Nephron (organoid): ENCODE data around the gene CNTNAP5.

Experiments used
- H3K27ac Mint-ChIP-seq, 3 experiments: 2 replicates each; pipeline ENCODE4 v1.8.0; 2020; ENCODE audit warnings: mixed read lengths in 3 of 3, mild to moderate bottlenecking in 2 of 3, moderate library complexity in 1 of 3
- H3K27me3 Mint-ChIP-seq: 2 replicates; pipeline ENCODE4 v1.8.0; 2021; ENCODE audit warnings: low read depth, mild to moderate bottlenecking, moderate library complexity, mixed read lengths
- H3K36me3 Mint-ChIP-seq: 2 replicates; pipeline ENCODE4 v1.8.0; 2020; ENCODE audit warnings: low read depth, mixed read lengths
- H3K4me1 Mint-ChIP-seq: 2 replicates; pipeline ENCODE4 v1.8.0; 2020; ENCODE audit warnings: mixed read lengths
- H3K4me3 Mint-ChIP-seq, 3 experiments: 2 replicates each; pipeline ENCODE4 v1.8.0; 2020; ENCODE audit warnings: mild to moderate bottlenecking in 3 of 3, mixed read lengths in 3 of 3, moderate library complexity in 2 of 3
- H3K9me3 Mint-ChIP-seq: 2 replicates; pipeline ENCODE4 v1.8.0; 2020; ENCODE audit warnings: mixed read lengths
- CTCF ChIP-seq, 3 experiments: fragments of 200-600 bp; sonication (generic); IDR thresholded peaks; one replicate each; pipeline ENCODE4 v1.5.0; 2021; ENCODE audit warnings: antibody characterized with exemption in 3 of 3; ENCODE audit not compliant: unreplicated experiment in 3 of 3

The CNTNAP5 gene

GRCh38 chr2:124201713-124202112 is 176.6 kb downstream of the CNTNAP5 start:
- no peaks in the 10 kb centered on the region for H3K36me3 Mint-ChIP-seq
- TF ChIP-seq CTCF (IDR thresholded peaks at IDR 0.05; ENCODE audit: unreplicated experiment in 3 of 3): no peak
- peaks cover 3% of the 10 kb centered on the region for H3K9me3 Mint-ChIP-seq
- no peak overlapping the region for H3K4me3 Mint-ChIP-seq
- no peak overlapping the region for H3K27ac Mint-ChIP-seq
- H3K4me1 Mint-ChIP-seq: no peaks in the 10 kb centered on the region
- H3K27me3 Mint-ChIP-seq: no peaks in the 10 kb centered on the region

- TF ChIP-seq CTCF (IDR thresholded peaks at IDR 0.05; ENCODE audit: unreplicated experiment in 3 of 3): no peak
- Mint-ChIP-seq H3K27me3 (no peaks in the 10 kb centered on the region), H3K9me3 (no peaks in the 10 kb centered on the region), H3K4me3 (no peak overlapping the region), H3K36me3 (no peaks in the 10 kb centered on the region), H3K4me1 (no peaks in the 10 kb centered on the region), H3K27ac (no peak overlapping the region)
Measured at GRCh38 chr2:124209441-124209840, 184.4 kb downstream of the CNTNAP5 start.

- no peak overlapping the region for H3K27ac Mint-ChIP-seq
- TF ChIP-seq CTCF (IDR thresholded peaks at IDR 0.05; ENCODE audit: unreplicated experiment in 3 of 3): no peak
- H3K36me3 Mint-ChIP-seq: no peaks in the 10 kb centered on the region
- no peaks in the 10 kb centered on the region for H3K4me1 Mint-ChIP-seq
- H3K27me3 Mint-ChIP-seq: no peaks in the 10 kb centered on the region
- H3K9me3 Mint-ChIP-seq: no peaks in the 10 kb centered on the region
- no peak overlapping the region for H3K4me3 Mint-ChIP-seq
Measured at GRCh38 chr2:124211461-124211860, 186.4 kb downstream of the CNTNAP5 start.

GRCh38 chr2:124213977-124214587 is 189.0 kb downstream of the CNTNAP5 start:
- no peak for TF ChIP-seq CTCF (IDR thresholded peaks at IDR 0.05; ENCODE audit: unreplicated experiment in 3 of 3)
- H3K36me3 Mint-ChIP-seq: no peaks in the 10 kb centered on the region
- H3K27me3 Mint-ChIP-seq: no peaks in the 10 kb centered on the region
- no peak overlapping the region for H3K4me3 Mint-ChIP-seq
- no peaks in the 10 kb centered on the region for H3K9me3 Mint-ChIP-seq
- no peak overlapping the region for H3K27ac Mint-ChIP-seq
- H3K4me1 Mint-ChIP-seq: no peaks in the 10 kb centered on the region

- Mint-ChIP-seq H3K36me3 (no peaks in the 10 kb centered on the region), H3K4me1 (no peaks in the 10 kb centered on the region), H3K27ac (no peak overlapping the region), H3K4me3 (no peak overlapping the region), H3K27me3 (peaks cover 3% of the 10 kb centered on the region), H3K9me3 (no peaks in the 10 kb centered on the region)
- no peak for TF ChIP-seq CTCF (IDR thresholded peaks at IDR 0.05; ENCODE audit: unreplicated experiment in 3 of 3)
Measured at GRCh38 chr2:124246170-124246569, 221.1 kb downstream of the CNTNAP5 start.

- Mint-ChIP-seq H3K4me3 (no peak overlapping the region), H3K27ac (no peak overlapping the region), H3K27me3 (peaks cover 3% of the 10 kb centered on the region), H3K9me3 (no peaks in the 10 kb centered on the region), H3K36me3 (no peaks in the 10 kb centered on the region), H3K4me1 (no peaks in the 10 kb centered on the region)
- no peak for TF ChIP-seq CTCF (IDR thresholded peaks at IDR 0.05; ENCODE audit: unreplicated experiment in 3 of 3)
Measured at GRCh38 chr2:124248386-124248785, 223.3 kb downstream of the CNTNAP5 start.
